Upper lobe of left lung (tissue), 6 donors: ENCODE results near the gene SPATA46. TPM values are rescaled to one million over a fixed set of nuclear protein-coding genes. Genes with fewer than 3 reads are reported as not detected.
"Not testable (repeated sequence)": the region's sequence is repeated elsewhere in the genome, so short reads cannot be mapped to it uniquely, and the experiment has no call there.

Source experiments
- ATAC-seq, 2 donors: fragments of 200-7000 bp; cut with Tn5 transposase; one replicate each; pipeline ENCODE4 v1.9.1; 2022; ENCODE audit warnings: mild to moderate bottlenecking in 2 of 2, moderate library complexity in 2 of 2; ENCODE audit not compliant: low FRiP score in 2 of 2
- DNase-seq, 2 donors: peaks; one replicate each; pipeline ENCODE4 v3.0.0-alpha.2; 2019 to 2020
- H3K27ac ChIP-seq, 4 donors: fragments of 200-600 bp; sonication (generic); one replicate each; pipeline ENCODE4 v1.5.1; 2016 to 2019
- H3K27me3 ChIP-seq, 4 donors: fragments of 200-600 bp; sonication (generic); one replicate each; pipeline ENCODE4 v1.5.1; 2017 to 2019
- H3K36me3 ChIP-seq, 4 donors: fragments of 200-600 bp; sonication (generic); one replicate each; pipeline ENCODE4 v1.5.1; 2016 to 2019
- H3K4me1 ChIP-seq, 4 donors: fragments of 200-600 bp; sonication (generic); one replicate each; pipeline ENCODE4 v1.5.1; 2018 to 2019
- H3K4me3 ChIP-seq, 4 donors: fragments of 200-600 bp; sonication (generic); one replicate each; pipeline ENCODE4 v1.5.1; 2017 to 2019; ENCODE audit warnings: mild to moderate bottlenecking in 2 of 4, moderate library complexity in 1 of 4
- H3K9me3 ChIP-seq, 4 donors: fragments of 200-600 bp; sonication (generic); one replicate each; pipeline ENCODE4 v1.5.1; 2018 to 2019
- CTCF ChIP-seq, 6 experiments: fragments of 450-650 bp in 4 of 6; fragments of 200-600 bp in 2 of 6; sonication (generic) in 2 of 6; IDR thresholded peaks; one replicate each; pipeline ENCODE4 v1.5.1; 2016 to 2019; ENCODE audit warnings: antibody characterized with exemption in 6 of 6
- EP300 ChIP-seq, 4 donors: sonication (generic); formaldehyde crosslinking; IDR thresholded peaks; one replicate each; pipeline ENCODE4 v1.5.1; 2017; ENCODE audit warnings: antibody characterized with exemption in 4 of 4, control low read depth in 2 of 4
- POLR2A ChIP-seq, 4 donors: fragments of 450-650 bp; IDR thresholded peaks; one replicate each; pipeline ENCODE4 v1.5.1; 2016 to 2017; ENCODE audit warnings: antibody characterized with exemption in 4 of 4, mild to moderate bottlenecking in 2 of 4
- POLR2AphosphoS5 ChIP-seq, 2 donors: sonication (generic); formaldehyde crosslinking; IDR thresholded peaks; one replicate each; pipeline ENCODE4 v1.5.1; 2017; ENCODE audit warnings: antibody characterized with exemption in 2 of 2
- WGBS, 2 donors: methylation state at CpG; one replicate each; pipeline ENCODE4 v1.1.5; 2017 to 2018; 5-methylcytosine and 5-hydroxymethylcytosine counted together
- total RNA-seq, 6 donors: library from RNA; depleted of rRNA in 4 of 6; stranded (reverse); fragments of >200 nt in 4 of 6; gene quantifications; one replicate each; pipeline versions ENCODE4 v1.1.0 to v1.2.1, GENCODE V29; 2016 to 2021
- donor health status: DM: no; HTN: no; CAD: no; lungs with moderate emphysema.
- donor health status: DM: no; HTN: yes; CAD: no; lungs with severe emphysema.

The SPATA46 gene
- total RNA-seq: not detected

DNA sequence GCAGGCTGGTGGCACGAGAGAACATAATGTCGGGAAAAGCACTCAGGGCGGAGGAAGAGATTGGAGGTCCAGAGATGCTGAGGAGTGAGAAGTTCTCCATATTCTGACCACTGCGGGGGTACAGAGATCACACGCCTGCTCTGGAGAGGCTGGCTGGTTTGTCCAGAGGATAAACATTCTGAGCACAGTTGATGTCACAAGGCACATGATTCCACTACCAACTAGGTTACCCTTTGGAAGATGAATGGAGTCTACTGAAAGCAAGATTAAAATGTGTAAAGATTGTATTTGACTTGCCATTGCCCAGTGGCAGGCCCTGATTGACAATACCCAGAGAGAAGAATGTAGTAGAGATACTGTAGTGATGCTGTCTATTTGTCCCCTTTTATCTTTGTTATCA, at the start of gene SPATA46:
Gene SPATA46 (minus strand): TSS at position 164 of the 400 bp plus-strand sequence. CDS start 64 bp downstream, at position 100.
- H3K36me3 ChIP-seq: no peaks in the 10 kb centered on the region
- no peak within 1 kb of the TSS for H3K27ac ChIP-seq
- ATAC-seq (no peak), DNase-seq (no peak)
- no peak within 1 kb of the TSS for H3K4me3 ChIP-seq
- WGBS, 2 donors: 89 to 93% methylated on average over 5 of the region's 5 CpGs
- H3K27me3 ChIP-seq: no peaks in the 10 kb centered on the region
- TF ChIP-seq POLR2A (IDR thresholded peaks at IDR 0.05): no peak
- TF ChIP-seq POLR2AphosphoS5 (IDR thresholded peaks at IDR 0.05): no peak
- no peak for TF ChIP-seq EP300 (IDR thresholded peaks at IDR 0.05)
- TF ChIP-seq CTCF (IDR thresholded peaks at IDR 0.05): no peak
- peaks cover 0 to 2% (median 0%) of the 10 kb centered on the region in 4 donors for H3K4me1 ChIP-seq
- H3K9me3 ChIP-seq: no peaks in the 10 kb centered on the region

DNA sequence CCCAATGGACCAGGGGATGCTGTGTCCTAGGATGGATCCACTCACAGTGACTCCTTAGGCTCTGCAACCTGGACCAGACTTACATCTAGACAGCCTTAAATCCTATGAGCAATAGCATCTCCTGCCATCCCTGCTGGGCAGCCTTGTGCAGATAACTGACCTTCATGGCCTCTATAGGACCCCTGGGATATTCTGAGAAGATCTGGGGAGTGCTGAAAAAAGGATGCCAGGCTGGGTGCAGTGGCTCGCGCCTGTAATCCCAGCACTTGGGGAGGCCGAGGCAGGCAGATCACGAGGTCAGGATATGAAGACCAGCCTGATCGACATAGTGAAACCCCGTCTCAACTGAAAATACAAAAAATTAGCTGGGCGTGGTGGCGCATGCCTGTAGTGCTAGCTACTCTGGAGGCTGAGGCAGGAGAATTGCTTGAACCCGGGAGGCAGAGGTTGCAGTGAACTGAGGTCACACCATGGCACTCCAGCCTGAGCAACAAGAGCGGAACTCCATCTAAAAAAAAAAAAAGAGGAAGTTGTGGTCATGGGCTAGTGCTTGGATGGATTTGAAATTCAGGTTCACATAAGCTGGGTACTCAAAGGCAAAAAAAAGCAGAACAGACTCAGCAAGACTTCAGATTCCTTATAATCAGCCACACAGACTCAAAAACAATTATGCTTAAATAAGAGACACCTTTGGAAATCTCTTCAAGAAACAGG, 46.2 kb upstream of the SPATA46 start:
- H3K4me3 ChIP-seq: no peak overlapping the region
- no peaks in the 10 kb centered on the region for H3K36me3 ChIP-seq
- WGBS, 2 donors: 75 to 84% methylated on average over 10 of the region's 10 CpGs
- no peaks in the 10 kb centered on the region for H3K9me3 ChIP-seq
- peak in 1 of 2 donors; percentile 70 for ATAC-seq
- H3K27ac ChIP-seq: no peak overlapping the region
- peak in 1 of 2 donors; percentile 22 for DNase-seq
- H3K27me3 ChIP-seq: no peaks in the 10 kb centered on the region
- TF ChIP-seq POLR2AphosphoS5 (IDR thresholded peaks at IDR 0.05) (no peak), CTCF (IDR thresholded peaks at IDR 0.05) (no peak), EP300 (IDR thresholded peaks at IDR 0.05) (no peak), POLR2A (IDR thresholded peaks at IDR 0.05) (no peak)
- peaks cover 0 to 6% (median 4%) of the 10 kb centered on the region in 4 donors for H3K4me1 ChIP-seq

DNA sequence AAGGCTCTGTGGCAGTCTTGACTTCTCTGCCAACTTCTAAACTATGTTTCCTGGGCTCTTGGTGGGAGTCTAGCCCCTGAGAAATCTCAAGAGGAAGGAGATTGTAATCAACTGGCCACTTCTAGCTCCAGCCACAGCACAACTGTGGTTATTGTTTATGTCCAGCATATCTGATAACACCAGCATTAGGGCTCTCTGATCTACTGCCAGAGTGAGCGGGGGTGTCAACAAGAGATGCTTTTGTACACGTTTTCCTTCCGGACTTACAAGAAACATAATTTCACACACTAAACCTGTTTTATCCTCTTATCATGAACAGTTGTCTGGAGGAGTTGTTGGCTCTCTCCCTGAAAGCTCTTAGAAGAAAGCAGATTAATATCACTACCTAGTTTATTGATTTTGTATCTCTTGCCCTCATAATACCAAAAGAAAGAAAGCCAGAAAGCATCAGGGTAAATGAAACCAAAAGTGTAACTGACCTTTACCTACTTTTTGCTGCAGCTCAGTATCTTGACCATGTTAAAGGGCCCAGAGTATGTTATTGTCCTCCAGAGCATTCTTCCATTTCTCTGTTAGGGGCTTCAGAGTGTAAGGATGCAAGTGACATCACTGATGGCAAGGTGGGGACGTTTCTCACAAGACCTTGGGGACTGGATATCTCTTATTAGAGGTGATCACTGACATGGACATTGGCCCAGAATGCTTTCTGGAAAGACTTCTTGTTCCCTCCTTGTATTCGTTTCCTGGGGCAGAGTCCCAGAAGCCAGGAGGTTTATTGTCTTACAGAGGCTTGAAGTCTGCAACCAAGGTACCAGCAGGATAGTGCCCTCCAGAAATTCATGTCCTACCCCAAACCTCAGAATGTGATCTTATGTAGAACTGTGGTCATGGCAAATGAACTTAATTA, 44.9 kb upstream of the SPATA46 start:
- Histone ChIP-seq H3K4me3 (no peak overlapping the region), H3K27me3 (no peaks in the 10 kb centered on the region), H3K9me3 (no peaks in the 10 kb centered on the region), H3K36me3 (no peaks in the 10 kb centered on the region), H3K27ac (no peak overlapping the region), H3K4me1 (peaks cover 0 to 6% (median 4%) of the 10 kb centered on the region in 4 donors)
- DNase-seq (no peak), ATAC-seq (no peak)
- WGBS, 2 donors: 39 to 48% methylated on average over 5 of the region's 5 CpGs
- TF ChIP-seq CTCF (IDR thresholded peaks at IDR 0.05) (no peak), EP300 (IDR thresholded peaks at IDR 0.05) (no peak), POLR2AphosphoS5 (IDR thresholded peaks at IDR 0.05) (no peak)

DNA sequence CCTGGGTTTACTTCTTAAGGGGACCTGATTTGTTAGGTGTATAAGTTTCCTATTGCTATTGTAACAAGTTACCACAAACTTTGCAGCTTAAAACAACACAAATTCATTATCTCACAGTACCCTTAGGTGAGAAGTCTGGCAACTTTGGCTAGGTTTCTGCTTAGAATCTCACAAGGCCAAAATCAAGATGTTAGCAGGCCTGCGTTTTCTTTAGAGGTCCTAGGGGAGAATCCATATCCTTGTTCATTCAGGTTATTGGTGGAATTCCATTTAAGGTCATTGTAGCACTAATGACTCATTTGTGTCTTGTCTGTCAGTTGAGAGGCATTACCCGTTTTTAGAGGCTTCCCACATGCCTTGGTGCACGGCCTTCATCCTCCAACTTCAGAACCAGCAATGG, 43.5 kb upstream of the SPATA46 start:
- Histone ChIP-seq H3K4me3 (no peak overlapping the region), H3K27ac (no peak overlapping the region), H3K4me1 (peaks cover 0 to 6% (median 4%) of the 10 kb centered on the region in 4 donors), H3K9me3 (no peaks in the 10 kb centered on the region), H3K27me3 (no peaks in the 10 kb centered on the region), H3K36me3 (no peaks in the 10 kb centered on the region)
- WGBS, 2 donors: 83 to 96% methylated on average over 3 of the region's 3 CpGs
- DNase-seq (no peak), ATAC-seq (no peak)
- no peak for TF ChIP-seq POLR2AphosphoS5 (IDR thresholded peaks at IDR 0.05)
- TF ChIP-seq CTCF (IDR thresholded peaks at IDR 0.05): no peak
- no peak for TF ChIP-seq EP300 (IDR thresholded peaks at IDR 0.05)
- no peak for TF ChIP-seq POLR2A (IDR thresholded peaks at IDR 0.05)

GRCh38 chr1:162419450-162419931, 42.8 kb upstream of the SPATA46 start:
- ATAC-seq, H3K9me3 ChIP-seq, H3K4me3 ChIP-seq, H3K27me3 ChIP-seq, H3K36me3 ChIP-seq, H3K4me1 ChIP-seq, DNase-seq, H3K27ac ChIP-seq: not testable (repeated sequence)
- WGBS, 2 donors: 77% methylated on average over 9 of the region's 9 CpGs

DNA sequence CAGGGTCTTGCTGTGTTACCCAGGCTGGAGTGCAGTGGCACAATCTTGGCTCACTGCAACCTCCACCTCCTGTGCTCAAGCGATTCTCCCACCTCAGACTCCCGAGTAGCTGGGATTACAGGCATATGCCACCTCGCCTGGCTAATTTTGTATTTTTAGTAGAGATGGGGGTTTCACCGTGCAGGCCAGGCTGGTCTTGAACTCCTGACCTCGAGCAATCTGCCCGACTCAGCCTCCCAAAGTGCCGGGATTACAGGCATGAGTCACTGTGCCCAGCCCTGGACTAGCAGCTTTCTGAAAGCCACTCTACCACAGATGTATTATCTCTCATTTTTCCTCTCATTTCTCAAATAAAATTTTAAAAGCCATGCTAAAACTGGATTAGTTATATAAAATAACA, 41.9 kb upstream of the SPATA46 start:
- H3K27me3 ChIP-seq, H3K27ac ChIP-seq, H3K36me3 ChIP-seq, DNase-seq, H3K9me3 ChIP-seq, H3K4me3 ChIP-seq, ATAC-seq, H3K4me1 ChIP-seq: not testable (repeated sequence)
- WGBS, 2 donors: 85 to 93% methylated on average over 6 to 7 of the region's 7 CpGs
